GM20431 (cell line): ENCODE results near the gene PSMG4.

Source experiments
- in situ Hi-C: fragments of 300-500 bp; cut with MseI, MboI; formaldehyde crosslinking; loops from one replicate; pipeline ENCODE4 v1.15.0; 2020; ENCODE audit warnings: low sequenced_read_pairs; ENCODE audit not compliant: unreplicated experiment

Gene PSMG4

DNA sequence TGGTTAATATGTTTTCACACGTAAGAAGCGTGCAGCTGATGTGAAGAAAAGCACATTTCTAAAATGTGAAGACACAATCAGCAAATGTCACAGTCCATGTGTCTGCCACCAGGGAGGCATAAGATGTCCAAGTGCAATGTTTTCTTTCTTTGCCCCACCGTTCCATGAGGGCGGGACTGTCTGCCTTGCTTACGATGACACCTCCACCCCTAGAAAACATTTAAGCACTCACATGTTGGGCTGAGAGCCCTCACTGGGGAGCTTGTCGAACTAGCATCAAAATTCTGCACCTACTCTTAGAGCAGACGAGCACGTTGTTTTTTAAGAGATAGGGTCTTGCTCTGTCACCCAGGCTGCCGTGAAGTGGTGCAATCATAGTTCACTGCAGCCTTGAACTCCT is 57.6 kb downstream of the PSMG4 start:
- in situ Hi-C loops = no loop called here

DNA sequence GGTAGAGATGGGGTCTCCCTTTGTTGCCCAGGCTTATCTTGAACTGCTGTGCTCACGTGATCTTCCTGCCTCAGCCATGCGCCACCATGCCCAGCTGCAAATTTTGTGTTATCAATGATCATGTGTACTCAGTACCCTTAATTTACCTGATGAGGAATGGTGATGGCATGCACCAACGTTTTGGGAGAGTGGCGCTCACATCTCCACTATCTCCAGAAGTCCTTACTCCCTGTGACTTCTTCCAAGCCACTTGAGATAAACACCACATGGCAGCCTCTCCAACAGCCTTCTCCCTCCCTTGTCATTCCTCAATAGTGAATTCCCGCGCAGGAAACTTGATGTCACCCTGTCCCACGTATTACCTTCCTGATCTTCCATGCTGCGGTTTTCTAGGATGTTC is 58.1 kb downstream of the PSMG4 start:
- in situ Hi-C loops = no loop called here
